Activated CD8-positive, alpha-beta memory T cell treated with anti-CD3 and anti-CD28 coated beads for 48 hours (primary cell): ENCODE measurements around the gene SLC9A3.
A peak's percentile ranks its signal among the peaks of the same experiment; 100 is the strongest.

ENCODE experiments used
- DNase-seq, 3 experiments: peaks; one replicate each; pipeline ENCODE4 v3.0.0-alpha.2; 2020; ENCODE audit warnings: low read depth in 2 of 3, low spot score in 2 of 3

The SLC9A3 gene

GRCh38 chr5:446066-446882, 78.0 kb downstream of the SLC9A3 start:
- no peak for DNase-seq

GRCh38 chr5:445591-445990, 78.7 kb downstream of the SLC9A3 start:
- DNase-seq = no peak

DNA sequence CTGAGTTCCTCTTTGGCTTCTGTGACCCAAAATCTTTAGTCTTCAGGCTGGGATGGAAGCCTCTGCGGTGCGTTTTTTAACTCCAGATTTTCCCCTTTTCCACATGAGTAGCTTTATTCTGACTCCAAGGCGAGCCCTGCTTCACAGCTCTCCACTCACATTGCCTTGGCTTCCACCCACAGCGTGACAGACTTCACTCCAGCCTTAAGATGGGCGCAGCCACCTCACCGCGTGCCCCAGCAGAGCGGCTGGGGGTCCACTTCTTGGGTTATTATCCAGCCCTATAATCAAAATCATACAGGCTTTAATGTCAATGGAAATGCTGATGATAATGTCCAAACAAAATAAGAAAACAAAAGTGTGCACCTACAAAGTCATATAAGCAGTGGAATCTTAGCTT, 80.0 kb downstream of the SLC9A3 start:
- DNase-seq = no peak

GRCh38 chr5:443239-444151, 80.8 kb downstream of the SLC9A3 start:
- DNase-seq = no peak

DNA sequence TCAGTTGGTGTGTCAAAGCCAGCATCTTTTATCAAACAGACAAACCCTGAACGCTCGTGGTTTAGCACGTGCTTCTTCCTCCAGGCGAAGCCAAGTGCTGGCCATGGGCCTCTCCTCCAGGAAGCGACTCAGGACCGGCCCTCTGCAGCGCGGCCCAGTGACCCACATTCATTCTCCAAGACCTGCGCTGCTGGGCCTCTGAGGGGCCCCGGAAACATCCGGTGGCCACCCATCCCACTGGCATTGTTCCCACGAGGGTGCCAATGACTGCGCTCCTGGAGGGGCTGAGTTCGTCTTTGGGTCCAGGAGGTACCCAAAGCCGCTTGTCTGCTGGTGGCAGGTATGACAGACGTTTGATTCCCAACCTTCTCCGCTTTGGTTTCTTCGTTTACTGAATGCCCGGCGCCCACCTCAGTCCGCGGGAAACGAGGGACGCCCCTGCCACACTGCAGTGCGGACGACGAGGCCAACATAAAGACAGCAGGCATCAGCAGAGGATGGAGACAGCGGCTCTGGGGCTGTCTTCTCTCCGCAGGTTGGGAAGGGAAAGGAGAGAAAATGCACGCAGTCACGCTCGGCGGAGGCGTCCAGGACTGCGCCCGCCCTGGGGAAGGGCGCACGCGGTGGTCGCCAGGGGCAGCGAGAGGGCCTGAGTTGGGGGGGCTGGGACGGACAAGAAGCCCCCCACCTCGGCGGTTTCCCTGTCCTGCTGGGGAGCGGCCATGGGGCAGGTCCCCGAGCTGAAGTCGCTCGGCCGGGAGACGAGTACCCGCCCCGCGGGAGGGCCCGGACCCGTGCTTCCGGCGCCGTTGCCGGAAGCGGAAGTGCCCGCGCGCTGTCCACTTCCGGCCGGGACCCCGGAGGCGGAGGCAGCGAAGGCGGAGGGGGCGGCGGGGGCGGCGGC, 81.7 kb downstream of the SLC9A3 start, which contains the start of gene EXOC3:
Gene EXOC3, plus strand, starts transcription at position 842 of the 904 bp plus-strand sequence. CDS start 3,030 bp downstream, outside the sequence.
- DNase-seq = peak; percentile 52 to 69 (median 52)

- no peak for DNase-seq
These were observed 82.3 kb downstream of the SLC9A3 start for GRCh38 chr5:441996-442334.

- DNase-seq = no peak
These were observed 83.6 kb downstream of the SLC9A3 start for GRCh38 chr5:440401-441201.

DNA sequence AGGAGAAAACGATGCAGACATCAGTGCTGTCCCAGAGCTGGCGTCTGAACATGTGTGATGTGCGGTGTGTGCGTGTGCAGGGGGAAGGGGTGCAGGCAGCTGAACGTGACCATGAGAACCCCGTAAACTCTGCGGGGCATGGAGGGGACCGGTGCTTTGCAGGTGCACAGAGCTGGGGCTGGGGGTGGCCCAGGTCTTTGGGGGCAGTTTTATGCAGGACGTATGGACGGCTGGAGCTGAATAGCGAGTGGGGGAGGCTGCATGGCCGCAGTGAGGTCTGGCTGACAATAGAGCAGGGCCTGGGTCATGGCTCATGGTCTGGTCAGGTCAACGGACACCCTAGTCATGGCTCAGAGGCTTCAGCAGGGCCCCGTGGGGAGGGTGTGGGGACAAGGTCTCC, 84.6 kb downstream of the SLC9A3 start:
- DNase-seq = no peak

GRCh38 chr5:439181-439580, 85.1 kb downstream of the SLC9A3 start:
- DNase-seq = no peak

DNA sequence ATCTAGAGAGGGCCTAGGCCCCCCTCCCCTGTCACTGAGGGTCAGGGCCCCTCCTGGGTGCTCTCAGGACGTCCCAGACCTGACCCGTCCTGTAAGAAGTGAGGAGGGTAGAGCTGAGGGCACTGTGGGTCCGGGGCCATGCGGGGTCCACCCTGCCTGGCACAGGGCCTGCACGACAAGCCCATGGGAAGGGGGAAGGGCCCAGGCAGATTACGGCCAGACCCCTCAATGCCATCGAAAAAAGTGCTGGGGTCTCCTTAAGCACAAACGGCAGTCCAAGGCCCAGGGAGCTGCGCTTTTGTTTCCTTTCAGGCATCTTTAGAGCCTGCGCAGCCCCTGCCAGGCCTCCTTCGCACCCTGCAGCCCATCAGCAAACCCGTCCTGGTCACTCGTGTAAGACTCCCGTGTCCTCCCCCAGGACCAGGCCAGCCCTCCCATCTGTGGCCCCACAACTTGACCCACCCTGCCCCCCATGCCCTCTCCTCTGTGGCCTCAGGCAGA, 85.7 kb downstream of the SLC9A3 start:
- DNase-seq = no peak

GRCh38 chr5:437281-437771, 86.9 kb downstream of the SLC9A3 start:
- DNase-seq = no peak

GRCh38 chr5:436641-436975, 87.6 kb downstream of the SLC9A3 start:
- DNase-seq = no peak

- no peak for DNase-seq
These were observed 88.1 kb downstream of the SLC9A3 start for GRCh38 chr5:435961-436640.

DNA sequence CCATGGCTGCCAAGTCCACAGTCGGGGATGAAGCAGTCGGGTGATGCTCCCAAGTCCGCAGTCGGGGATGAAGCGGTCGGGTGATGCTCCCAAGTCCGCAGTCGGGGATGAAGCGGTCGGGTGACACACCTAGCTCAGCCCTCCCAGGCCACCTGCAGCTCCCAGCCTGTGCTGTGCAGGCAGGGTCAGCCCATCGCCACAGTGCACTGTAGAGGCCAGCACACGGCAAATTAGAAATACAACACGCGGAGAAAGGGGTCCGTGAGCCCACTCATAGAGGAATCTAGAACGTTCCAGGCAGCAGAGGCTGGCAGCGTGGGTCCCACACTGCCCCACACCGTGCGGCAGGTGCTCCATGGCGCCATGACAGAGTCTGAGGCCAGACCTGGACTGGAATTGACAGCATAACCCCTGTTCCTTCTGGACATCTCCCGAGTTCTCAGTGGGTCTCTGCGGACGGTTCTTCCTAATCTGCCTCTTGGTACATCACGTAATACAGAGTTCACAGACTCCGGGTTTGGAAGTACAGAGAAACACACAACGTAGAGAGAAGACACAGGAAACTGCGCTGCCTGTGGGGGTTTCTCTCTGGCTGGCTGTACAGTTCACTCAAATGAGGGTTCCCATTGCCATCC, 89.0 kb downstream of the SLC9A3 start:
- DNase-seq = no peak

- no peak for DNase-seq
These were observed 89.7 kb downstream of the SLC9A3 start for GRCh38 chr5:434443-435146.

DNA sequence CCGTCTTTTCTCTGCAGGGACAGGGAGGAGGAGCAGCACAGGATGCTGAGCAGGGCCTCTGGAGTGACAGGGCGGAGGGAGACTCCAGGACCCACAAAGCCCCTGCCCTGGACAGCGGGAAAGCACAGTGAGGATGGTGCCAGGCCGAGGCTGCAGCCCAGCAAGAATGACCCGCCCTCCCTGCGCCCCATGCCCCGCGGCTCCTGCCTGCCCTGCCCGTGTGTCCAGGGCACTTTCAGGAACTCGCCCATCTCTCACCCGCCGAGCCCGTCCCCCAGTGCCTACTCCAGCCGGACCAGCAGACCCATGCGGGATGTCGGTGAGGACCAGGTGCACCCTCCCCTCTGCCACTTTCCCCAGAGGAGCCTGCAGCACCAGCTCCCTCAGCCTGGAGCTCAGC, 90.4 kb downstream of the SLC9A3 start:
- DNase-seq = no peak

DNA sequence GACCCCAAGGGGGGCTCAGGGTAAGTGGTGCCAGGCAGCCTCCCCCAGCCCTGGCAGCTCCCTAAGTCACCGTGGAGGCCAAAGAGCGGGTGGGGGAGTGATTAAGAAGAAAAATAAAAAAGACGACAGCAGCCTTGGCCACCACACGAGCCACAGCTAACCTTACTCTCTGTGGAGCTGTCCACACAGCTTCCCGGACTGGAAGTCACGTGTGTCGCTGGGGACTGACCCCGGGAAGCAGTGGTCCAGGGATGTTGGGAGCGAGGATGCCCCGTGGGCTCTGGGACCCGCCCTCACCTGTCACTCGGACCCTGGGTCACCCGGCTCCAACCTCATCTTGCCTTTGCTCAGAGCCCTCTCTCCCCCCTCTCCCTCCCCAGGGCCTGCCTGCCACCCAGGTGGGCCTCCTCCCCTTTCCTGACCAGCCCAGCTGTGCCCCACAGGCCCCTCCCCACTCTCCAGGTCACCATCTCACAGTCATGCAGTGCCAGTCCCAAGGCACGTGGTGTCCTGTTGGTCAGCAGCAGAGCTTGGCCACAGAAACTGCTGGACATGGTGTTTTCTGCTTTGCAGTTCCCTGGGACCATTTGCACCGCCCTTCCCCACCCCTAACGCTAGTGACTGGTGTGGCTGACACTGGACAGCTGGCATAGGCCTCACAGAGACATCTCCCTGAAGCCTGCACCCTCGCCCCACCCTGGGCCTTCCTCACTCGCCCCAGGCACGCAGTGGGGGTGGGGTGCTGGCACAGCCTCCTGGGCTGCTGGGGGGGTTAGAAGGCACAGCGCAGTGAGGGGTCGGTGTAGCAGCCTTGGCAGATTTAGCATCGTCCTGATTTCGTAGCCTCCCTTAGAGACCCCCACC, 91.1 kb downstream of the SLC9A3 start:
- DNase-seq = no peak
